DMS114 treated with DMSO at 0.1 percent for 48 hours (cell line): ENCODE measurements around the gene CDK19.
"Not testable (repeated sequence)": the region's sequence is repeated elsewhere in the genome, so short reads cannot be mapped to it uniquely, and the experiment has no call there.

ENCODE experiments used
- DNase-seq: peaks from one replicate; lab custom pipeline; 2025; ENCODE audit not compliant: unreplicated experiment; lab: John Stamatoyannopoulos, UW

Gene CDK19

DNA sequence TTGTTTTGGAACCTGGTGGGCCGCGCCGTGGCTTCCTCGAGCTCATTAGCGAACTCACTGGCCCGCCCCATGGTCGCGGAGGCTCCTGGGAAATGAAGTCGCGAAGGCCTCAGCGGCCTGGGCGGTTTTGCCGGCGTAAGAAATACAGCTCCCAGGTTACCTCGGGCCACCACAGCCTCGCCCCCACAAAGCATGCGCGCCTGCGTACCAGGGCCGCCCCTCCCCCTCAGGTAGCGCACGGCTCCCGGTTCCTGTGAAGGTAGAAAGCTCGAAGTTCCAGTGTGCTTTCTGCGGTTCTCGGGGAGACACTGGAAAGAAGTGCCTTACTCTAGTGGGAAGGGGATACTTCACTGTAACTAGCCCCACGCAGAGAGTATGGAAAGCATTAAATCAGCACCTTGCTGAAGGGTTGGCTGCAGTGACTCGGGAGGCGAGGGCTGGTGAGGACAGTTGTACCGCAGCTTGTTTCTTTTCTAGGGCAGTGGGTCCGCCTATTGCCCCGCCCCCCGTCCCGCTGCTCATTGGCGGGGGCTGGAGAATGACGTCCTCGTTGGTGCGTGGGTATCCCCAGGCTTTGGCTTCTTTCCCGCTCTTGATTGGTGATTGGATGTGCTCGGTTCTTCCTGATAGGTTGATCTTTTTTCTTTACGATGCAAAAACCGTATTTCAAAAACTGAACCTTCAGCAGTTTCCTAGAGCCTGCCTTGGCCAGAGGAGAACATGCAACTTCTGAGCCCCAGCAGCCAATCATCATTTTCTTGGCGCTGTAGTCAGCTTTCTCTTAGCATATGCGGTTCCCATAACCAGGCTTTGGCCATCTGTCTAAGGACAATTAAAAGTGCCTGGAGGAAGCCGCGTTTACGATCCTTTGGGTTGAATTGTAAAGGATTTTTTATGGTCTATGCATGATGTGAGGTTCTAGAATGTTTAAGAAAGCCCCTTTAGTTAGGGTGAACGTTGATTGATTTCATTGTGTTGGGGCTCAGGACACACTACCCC is at the start of gene CDK19:
TSS of gene CDK19 (minus strand) at position 59 of the 999 bp plus-strand sequence. CDS start 333 bp downstream, outside the sequence.
- peak; percentile 98 for DNase-seq

DNA sequence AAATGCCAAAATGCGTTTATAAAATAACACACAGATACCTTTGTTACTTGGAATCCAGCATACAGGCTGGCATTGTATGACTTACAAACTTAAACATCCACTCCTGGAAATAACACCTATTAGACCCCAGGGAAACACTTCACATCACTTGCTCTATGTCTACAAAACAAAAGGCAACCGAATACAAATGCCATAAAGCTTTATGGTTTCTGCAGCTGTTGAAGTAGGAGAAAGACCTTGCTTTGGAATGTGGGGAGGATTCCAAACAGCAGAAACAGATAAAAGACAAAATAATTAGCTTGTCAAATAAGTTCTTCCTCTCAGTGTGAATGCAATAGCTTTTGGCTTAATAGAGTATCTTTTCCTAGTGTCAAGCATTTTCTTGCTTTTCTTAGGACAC is 49.6 kb upstream of the CDK19 start:
- DNase-seq, result no peak

DNA sequence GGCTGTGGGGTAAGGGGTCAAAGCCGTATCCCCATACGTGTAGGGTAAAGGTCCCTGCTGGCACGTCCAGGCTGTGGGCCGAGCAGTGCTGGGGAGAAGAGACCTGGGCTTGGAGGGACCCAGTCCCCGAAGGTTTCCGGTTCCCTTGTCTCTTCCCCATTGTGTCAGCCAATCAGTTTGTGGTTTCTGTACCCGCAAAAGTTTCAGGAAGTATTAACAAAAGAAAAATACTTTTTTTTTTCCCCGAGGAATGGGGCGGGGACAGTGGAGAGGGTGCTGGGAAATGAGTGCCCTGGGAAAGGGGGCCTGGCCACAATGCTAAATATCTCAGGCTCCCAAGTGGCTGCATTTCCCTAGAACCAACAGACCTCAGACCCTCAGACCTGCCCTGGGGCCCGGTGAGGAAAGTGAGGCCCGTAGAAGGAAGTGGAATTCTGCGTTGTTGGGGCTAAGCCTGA is 44.1 kb upstream of the CDK19 start:
- DNase-seq, result no peak

DNA sequence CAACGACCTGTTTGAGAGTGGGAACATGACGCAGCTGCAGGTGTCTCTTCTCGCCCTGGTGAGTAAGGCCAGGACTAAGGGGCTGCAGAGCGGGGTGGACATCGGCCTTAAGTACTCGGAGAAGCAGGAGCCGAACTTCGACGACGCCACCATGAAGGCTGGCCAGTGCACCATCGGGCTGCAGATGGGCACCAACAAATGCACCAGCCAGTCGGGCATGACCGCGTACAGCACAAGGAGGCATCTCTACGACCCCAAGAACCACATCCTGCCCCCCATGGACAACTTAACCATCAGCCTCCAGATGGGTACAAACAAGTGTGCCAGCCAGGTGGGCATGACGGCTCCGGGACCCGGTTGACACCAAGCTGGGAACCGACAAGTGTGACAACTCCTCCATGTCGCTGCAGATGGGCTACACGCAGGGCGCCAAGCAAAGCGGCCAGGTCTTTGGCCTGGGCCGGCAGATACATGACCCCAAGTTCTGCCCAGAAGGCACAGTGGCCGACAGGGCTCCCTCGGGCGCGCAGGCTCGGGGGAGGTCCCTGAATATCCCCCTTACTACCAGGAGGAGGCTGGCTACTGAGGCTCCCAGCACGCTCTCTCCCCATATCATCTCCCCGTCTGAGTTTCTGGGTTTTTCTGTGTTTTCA is 43.4 kb upstream of the CDK19 start:
- DNase-seq, result no peak

DNA sequence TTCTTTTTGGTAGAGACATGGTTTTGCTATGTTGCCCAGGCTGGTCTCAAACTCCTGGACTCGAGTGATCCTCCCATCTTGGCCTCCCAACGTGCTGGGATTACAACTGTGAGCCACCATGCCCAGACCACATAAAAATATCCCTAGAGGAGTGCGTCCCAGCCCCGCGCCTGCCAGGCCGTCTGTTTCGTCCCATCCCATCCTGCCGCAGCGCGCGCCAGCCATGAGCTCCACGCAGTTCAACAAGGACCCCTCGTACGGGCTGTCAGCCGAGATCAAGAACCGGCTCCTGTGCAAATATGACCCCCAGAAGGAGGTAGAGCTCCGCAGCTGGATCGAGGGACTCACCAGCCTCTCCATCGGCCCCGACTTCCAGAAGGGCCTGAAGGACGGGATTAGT is 42.7 kb upstream of the CDK19 start:
- no peak for DNase-seq

DNA sequence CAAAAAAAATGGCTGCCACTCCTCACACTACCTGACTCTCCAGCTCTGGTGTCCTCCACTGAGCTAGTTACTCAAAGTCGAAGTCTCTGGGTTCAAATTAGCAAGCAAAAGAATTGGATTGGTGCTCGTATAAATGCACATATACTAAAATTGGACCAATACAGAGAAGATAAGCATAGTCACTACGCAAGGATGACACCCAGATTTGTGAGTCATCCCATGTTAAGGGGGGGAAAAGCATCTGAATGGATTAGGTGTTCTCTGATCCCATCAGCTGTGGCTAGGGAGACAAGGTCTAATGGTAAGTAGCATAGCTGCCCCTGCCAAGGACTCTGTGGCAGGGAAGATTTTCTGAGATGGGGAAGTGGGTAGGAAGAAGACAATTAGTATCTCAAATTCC is 41.0 kb upstream of the CDK19 start:
- no peak for DNase-seq

DNA sequence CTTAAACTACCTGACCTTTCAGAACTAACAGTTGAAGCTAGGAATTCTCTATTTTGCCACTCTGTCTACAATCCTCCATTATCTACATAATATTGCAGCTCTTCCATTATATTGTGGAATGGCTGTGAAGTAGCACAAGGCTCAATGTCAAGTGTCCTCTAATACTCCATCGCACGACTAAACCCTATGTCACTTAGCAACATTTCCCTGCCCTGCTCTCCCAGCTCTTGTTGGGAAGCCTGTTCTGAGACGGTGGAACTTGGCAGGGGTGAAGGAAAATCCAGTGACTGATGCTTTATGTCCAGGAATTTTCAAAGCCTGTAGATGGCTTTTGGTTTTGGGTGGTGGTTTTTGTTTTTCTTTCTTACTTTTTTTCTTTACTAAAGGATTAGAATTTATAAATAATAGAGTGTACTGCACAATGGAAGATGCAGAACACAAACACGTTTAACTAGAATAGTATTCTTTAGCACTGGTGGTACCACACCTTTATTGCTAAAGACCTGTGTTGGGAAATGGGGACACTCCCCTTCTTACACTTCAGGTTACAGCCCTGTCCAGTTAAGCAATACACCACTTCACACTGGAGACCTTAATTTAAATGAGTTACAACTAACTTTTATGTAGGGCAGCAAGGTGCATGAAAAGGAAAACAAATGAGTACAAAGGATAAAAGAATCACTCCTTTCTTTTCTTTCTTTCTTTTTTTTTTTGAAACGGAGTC is 38.6 kb upstream of the CDK19 start:
- DNase-seq, result no peak

DNA sequence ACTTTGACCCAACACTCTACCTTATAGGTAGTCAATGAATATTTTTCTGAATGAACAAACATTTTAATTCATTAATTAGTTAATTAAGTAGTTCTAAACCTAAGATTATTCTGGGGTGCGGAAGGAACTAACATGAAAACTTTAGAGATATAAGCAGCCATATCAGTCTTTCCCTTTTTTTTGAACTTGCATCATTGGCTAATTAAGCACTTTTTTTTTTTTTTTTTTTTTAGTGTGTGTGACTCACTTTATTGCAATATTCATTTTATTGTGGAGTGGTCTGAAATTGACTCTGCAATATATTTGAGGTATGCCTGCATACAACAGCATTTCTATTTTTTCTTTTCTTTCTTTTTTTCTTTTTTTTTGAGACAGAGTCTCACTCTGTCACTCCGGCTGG is 37.5 kb upstream of the CDK19 start:
- DNase-seq, result no peak

DNA sequence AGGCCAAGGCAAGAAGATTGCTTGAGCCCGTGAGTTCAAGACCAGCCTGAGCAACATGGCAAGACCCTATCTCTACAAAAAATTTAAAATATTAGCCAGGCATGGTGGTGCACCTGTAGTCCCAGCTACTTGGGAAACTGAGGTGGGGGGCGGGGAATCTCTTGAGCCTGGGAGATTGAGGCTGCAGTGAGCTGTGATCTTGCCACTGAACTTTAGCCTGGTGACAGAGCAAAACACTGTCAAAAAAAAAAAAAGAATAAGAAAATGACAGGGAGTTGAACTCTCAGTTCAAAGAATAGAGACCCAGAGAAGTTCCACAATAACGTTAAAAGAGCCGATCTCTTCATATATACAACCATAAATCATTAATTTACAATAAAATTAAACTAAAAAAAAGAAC is 34.5 kb upstream of the CDK19 start:
- no peak for DNase-seq

DNA sequence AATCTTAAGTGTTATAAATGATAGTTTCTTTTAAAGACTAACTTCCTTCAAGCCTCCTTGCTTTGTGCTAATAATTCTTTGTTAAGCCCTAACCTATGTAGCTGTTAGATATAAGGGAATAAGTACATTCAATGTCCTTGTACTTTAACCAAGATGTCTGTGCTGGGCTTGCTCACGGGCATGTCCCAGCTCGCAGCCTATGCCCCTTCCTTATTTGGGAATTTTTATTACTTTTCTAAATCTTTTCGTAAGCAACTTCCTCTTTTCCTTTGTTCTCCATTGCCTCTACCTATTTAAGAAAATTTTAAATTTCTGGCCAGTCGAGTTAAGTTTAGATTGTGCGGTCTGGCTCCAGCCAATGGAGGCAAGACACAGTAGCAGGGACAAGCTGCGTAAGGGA is 26.0 kb upstream of the CDK19 start:
- no peak for DNase-seq

DNA sequence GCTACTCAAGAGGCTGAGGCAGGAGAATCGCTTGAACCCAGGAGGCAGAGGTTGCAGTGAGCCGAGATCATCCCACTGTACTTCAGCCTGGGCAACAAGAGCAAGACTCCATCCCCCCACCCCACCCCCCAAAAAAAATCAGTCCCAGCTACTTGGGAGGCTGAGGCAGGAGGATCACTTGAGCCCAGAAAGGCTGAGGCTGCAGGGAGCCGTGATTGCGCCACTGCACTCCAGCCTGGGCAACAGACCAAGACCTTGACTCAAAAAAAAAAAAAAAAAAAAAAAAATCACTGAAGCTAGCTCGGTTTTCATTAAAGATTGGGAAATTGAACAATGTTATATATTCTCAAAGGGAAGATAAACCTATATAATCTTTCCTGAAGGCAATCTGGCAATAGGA is 20.5 kb upstream of the CDK19 start:
- DNase-seq, result not testable (repeated sequence)

DNA sequence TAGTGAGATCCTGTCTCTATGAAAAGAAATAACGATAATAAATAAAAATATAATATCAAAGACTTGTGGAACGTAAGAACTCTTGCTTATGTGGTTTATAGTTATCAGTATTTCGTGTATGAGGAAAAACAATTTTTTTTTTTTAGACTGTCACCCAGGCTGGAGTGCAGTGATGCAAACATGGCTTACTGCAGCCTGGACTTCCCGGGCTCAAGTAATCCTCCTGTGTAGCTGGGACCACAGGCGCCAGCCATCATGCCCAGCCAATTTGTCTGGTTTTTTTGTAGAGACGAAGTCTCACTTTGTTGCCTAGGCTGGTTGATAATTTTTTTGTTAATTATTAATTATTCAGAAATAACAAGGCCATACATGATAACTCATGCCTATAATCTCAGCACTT is 18.6 kb upstream of the CDK19 start:
- no peak for DNase-seq

DNA sequence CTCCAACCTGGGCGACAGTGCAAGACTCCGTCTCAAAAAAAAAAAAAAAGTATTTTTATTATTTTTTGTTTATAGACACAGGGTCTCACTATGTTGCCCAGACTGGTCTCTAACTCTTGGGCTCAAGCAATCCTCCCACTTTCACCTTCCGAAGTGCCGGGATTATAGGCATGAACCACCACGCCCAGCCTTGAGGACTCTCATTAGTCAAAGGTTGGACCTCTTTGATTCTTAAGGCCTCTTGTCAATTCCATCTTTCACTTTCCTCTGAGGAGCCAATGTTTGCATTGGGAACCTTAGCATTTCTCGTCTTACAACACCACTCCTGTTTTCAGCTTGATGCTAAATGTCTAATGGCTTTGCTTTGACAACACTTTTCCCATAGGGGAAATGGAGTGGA is 16.1 kb upstream of the CDK19 start:
- DNase-seq, result no peak

DNA sequence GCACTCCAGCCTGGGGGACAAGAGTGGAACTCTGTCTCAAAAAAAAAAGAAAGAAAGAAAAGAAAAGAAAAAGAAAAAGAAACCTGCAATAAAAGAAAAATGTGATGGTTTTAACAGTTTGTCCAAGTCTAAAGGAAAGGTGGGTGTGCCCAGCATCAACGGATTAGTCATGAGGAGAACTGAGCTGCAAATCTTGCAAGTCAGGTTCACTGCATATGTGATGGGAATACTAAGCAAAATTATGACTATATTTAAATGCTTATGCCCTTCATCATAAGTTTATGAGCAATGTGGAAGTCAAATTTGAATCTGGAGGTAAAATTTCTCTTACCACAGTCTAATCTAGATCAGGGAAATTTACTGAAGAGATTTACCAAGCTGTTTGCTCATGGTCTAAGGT is 13.1 kb upstream of the CDK19 start:
- no peak for DNase-seq

DNA sequence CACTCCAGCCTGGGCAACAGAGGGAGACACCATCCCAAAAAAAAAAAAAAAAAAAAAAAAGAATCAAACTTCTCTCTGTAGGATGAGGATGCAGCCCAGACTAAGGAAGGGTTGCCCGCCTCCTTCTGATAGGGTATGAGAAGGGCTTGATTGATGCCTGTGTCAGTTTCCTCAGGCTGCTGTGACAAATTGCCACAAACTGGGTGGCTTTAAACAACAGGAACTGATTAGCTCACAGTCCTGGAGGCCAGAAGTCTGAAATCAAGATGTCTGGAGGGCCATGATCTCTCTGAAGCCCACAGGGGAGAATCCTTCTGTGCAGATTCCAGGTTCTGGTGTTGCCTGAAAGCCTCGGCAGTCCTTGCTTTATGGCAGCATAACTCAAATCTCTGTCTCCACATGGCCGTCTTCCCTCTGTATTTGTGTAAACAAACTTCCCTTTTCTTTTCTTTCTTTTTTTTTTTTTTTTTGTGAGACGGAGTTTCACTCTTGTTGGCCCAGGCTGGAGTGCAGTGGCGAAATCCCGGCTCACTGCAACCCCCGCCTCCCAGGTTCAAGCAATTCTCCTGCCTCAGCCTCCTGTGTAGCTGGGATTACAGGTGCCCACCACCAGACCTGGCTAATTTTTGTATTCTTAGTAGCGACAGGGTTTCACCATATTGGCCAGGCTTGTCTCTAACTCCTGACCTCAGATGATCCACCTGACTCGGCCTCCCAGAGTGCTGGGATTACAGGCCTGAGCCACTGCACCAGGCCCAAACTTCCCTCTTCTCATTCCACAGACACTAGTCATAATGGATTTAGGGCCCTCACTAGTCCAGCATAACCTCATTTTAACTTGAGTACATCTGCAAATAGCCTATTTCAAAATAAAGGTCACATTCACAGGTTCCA is 11.2 kb upstream of the CDK19 start:
- no peak for DNase-seq

DNA sequence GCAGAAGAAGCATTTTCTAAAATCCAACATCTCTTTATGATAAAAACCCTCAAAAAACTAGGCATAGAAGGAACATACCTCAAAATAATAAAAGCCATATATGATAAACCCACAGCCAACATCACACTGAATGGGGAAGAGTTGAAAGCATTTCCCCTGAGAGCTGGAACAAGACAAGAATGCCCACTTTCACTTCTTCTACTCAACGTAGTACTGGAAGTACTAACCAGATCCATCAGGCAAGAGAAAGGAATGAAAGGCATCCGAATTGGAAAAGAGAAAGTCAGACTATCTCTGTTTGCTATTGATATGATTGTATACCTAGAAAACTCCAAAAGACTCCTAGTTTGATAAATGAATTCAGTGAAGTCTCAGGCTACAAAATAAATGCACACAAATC is 7.9 kb upstream of the CDK19 start:
- DNase-seq, result no peak

DNA sequence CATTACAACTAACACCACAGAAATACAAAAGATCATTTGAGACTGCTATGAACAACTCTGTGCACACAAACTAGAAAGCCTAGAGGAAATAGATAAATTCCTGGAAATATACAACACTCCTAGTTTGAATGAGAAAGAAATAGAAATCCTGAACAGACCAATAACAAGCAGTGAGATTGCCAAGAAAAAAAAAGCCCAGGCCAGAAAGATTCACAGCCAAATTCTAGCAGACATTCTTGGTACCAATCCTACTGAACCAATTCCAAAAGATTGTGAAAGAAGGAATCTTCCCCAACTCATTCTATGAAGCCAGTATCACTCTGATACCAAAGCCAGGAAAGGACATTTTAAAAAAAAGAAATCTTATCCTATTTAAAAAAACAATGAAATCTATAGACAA is 7.0 kb upstream of the CDK19 start:
- DNase-seq, result no peak

DNA sequence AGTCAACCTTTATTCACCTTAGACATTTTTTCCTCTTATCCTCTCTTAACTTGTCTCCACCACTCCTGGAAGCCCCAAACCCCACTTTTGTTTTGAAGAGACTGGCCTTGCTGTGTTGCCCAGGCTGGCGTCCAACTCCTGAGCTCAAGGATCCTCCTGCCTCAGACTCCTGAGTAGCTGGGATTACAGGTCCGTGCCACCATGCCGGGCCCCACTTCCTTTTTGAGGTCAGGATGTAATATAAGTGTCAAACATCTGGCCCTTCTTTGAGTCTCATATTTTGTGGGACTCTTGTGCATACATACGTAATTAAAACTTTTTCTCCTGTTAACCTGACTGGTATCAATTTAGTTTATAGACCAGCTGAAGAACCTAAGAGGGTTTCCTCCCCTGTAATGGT is 1.4 kb upstream of the CDK19 start:
- DNase-seq, result no peak

DNA sequence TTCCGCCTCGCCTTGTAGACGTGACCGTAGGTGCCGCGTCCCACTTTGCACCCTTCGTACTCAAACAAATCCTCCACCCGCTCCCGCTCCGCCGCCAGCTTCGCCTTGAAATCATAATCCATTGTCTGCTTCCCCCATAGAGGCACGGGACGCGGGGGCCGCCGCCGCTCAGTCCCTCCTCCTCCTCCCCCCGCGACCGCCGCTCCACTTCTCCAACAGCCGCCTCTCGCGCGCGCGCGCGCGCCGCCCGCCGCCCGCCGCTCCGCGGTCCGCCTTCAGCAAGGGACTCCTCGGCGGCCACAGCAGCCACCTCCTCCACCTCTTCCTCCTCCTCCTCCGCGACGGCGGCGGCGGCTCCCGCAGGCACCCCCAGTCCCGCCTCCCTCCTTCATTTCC is 256 bp downstream of the CDK19 start:
- DNase-seq, result peak; percentile 62
